ENCODE data around the gene PRIMA1.
A peak's percentile ranks its signal among the peaks of the same experiment; 100 is the strongest.

Gene PRIMA1

DNA sequence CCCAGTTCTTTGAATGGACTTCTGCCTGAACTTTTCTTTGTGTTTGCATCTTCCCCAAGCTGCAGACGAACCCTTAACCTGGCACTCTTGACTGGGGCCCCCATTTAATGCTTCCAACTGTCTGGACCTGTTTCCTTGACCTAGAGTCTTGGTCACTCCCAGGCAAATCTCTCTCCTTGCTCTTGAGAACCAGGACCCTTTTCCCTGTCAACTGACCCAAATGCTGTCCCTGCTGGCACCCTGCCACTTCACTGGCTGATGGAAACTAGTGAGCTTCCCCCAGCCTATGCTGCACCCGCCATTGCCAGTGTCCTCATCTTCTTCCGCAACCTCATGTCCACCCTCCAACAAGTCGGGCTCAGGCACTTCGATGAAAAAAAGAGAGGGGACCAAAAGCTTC is 79.5 kb downstream of the PRIMA1 start:
- no peak for DNase-seq

DNA sequence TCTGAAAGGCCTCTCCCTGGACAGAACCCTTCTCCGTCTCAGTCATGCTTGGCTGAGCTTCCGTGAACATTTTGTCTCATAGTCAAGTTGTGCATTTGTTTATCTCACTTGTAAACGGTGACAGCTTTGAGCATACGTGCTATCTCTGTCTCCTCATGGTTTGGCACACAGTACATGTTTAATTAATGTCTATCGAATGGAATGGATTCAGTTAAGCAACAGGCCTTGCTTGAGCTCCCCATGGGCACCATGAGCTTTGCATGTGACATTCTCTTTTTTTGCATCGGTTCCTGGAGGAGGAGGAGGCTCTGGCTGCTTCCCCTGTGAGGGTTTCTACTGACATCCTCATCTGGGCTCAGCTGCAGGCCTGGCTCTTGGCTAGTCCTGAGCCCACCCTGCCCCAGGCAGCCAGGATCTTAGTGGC is 80.0 kb downstream of the PRIMA1 start:
- no peak for DNase-seq

DNA sequence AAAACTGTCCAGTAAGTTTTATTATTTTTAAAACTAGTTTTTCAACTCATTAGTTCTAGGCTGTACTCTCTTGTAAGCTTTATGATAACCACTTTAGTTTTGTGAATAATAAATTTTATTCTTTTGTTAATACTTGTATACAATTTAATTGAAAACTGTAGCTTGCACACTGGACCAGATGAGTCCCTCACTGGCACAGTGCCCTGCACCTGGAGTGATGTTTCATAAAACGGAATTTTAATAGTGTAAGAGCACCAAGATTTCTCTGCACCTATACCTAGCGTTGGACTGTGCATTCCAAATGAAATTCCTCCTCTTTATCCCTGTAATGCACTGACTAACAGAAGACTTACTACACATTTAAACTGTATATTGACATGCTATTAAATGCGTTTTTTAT is 80.8 kb downstream of the PRIMA1 start:
- DNase-seq = no peak

DNA sequence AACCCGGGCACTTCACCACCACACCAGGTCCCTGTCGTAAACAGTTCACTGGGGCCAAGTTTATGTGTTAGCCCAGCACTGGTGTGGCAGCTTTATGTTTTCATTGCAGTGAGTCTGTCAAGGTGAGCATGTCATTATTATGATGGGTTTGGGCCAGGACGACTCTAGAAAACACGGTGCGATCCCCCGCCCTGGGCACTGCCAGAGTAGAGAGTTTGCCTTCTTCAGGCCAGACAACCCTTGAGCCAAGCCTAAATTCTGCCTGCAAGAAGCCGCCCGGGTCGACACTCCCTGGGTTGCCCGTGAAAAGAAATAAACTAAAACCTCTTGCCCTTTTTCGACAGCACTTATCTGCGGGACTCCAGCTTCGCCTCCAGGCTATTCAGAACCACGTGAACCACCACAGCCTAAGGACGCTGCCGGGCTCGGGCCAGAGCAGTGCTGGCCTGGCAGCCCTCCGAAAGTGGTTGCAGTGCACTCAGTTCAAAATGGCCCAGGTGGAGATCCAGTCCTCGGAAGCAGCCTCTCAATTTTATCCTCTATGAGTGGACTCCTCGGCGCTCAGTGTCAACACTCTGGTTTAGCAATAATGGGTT is 81.8 kb downstream of the PRIMA1 start:
- no peak for DNase-seq

DNA sequence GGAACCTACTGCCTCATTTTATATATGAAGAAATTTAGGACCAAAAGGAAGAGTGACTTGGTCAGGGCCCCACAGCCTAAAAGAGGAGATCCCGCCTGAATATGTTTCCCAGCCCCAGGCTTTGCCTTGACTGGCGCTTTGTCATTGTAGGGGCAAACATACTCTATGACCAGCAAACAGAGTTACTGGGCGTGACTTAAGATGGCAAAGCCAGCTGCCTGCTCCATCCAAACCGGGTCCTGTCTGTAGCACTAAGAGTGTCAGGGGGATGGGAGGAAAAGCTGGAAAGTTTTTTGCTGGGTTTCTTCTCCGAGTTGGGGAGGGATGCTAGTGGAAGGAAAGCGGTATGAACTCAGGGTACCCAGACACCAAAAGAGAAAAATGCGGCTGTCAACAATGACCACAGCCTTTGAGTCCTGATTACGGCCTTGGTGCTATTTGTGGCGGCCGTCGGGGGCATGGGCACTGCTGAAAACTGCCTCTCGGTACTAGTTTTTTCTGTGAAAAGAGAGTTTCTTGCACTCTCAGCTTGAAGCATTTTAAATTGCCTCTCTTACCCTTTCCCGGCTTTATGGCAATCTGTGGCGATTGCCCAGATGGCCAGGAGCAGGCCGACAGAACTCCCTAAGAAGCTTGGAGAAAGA is 82.7 kb downstream of the PRIMA1 start:
- DNase-seq = no peak

DNA sequence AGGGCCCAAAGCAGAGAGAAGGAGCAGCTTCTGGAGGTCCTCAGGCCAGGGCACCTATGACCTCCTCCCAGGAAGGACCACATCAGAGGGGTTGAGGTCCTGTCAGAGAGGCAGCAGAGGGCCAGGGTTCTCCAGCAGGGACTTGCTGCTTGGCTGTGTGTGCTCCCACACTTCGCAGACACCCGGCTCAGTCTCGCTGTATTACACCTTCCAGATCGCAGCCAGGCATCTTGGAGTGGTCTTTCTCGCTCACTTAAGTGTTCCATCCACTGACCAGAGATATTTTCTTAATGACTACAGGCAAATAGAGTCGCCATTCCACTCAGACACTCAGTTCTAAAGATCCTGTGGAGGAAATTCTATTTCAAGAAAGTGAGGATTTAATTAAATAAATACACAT is 84.3 kb downstream of the PRIMA1 start:
- no peak for DNase-seq

DNA sequence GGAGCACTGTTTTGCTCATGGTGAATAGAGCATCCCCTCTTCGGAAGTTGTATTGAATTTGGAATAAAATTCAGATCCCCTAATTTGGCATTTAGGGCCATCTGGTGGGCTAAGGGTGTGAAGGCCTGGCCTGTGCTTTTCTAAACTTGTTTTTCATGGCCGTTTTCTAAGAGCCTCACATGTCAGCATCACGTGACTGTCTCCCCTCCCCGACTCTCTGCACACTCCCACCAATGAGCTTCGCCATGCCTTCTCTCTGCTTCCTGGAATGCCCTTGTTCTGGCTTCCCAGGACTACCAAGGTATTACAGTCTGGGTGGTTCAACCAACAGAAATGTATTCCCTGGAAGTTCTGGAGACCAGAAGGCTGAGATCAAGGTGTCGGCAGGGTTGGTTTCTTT is 85.3 kb downstream of the PRIMA1 start:
- no peak for DNase-seq

DNA sequence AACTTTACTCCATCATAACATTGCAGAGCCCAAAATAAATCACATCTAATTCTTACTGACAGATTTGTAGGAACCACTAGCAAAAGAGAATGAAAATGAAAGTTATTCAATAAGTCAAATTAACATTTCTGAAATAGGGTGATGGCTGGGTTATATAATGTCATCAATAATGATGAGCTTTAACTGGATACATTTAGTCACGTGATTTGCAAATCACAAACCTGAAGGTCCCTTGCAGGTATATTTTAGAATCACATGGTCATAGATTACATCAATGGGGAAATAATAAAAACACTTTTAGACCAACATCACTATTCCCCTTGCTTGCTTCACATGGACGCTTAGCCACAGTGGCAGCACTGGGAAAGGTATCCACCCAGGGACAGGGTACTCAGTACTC is 86.7 kb downstream of the PRIMA1 start:
- DNase-seq = no peak

DNA sequence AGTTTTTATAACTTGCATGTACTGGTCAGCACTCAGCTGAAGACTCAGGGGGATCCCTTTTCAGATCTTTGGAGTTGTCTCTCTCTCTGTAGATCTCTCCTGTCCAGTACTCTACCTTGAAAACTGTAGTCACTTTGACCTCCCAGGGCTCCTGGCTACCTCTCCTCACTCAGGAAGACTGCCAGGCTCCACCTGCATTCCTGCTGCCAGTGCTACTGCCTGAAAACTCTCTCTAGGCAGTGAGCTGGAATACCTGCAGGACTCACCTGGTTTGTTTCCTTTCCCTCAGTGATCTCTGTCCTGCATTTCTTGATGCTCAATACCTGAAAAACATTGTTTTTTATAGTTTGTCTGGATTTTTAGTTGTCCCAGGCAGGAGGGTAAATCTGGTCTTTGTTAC is 87.4 kb downstream of the PRIMA1 start:
- no peak for DNase-seq

DNA sequence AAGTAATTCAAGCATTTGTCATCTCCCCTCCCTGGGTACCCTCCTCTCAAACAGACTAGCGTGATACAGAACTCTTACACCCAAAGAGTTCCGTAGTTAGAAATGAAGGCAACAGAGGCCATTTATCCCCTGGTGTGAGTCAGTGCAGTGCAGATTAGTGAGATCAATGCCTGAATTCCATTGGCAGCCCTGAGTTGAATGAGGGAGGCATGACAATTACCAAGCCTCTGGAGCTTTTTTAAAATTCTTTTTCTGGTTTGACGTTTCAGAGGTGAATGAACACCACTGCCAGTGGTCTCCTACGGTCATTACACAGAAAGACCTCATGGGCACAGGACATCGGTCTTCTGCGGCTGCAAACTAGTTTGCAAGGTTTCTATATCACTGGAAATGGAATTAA is 94.4 kb downstream of the PRIMA1 start:
- no peak for DNase-seq

DNA sequence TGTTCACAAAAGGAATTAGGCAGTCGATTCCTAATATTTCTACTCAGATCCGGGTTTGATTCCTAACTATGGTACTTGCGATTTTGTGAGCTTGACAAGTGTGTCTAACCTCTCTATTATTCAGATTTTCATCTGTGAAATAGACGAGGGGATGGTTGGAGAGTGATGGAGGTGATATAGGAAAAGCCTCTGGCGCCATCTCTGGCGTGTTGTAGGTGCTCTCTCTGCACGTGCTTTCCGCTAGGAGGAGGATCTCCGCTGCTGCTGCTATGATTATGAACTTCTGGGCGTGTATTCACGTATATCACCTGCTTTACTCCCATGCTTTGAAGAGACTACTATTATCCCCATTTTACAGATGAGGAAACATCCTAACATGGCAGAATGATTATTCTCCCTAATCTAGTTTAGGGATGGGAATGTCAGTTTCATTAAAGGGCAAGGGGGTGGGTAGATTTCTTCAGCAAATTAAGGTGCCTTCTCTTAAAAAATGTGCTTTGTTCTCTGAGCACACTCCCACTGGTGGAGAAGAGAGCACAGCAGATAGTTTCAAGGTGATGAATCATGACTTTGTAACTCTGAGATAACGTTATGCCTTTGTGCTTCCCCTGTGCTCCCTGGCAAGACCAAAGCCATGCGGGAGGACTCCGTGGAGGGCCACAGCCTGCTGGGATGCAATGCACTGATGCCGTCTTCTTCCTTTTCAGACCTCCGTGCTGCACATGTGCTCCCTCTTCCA is 97.1 kb downstream of the PRIMA1 start:
- no peak for DNase-seq

DNA sequence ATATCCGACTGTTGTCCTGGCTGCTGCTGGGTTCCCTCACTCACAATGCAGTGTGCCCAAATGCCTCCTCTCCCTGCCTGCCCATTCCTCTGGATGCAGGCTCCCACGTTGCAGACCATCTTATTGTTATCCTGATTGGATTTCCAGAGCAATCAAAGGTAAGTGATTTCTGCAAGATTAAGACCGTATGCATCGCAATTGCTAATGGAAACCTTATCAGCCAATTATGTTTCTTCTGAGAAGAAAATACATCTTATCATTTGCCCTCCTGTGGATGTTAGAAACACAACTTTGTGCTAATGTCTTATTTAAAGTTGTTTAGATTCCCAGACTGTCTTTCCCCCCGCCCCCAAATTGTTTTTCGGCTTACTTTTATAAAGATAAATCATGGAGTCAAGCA is 98.1 kb downstream of the PRIMA1 start:
- DNase-seq = no peak

DNA sequence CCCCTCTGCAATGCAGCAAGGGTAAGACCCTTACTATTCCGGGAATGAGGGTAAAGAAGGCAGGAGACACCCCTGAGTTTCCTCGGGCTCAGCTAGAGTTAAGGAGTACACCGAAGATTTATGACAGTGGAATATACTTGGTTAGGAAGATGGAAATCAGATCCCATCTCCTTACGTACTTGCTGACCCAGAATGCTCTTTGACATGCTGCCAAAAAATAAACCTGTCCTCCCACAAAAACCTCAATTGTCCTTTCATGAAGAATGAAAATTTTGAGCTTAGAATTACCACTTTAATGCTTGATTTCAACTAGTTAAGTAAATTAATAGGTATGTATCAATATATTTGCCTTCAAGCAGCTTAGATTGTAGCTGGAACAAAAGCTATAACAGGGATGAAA is 99.5 kb downstream of the PRIMA1 start:
- no peak for DNase-seq

DNA sequence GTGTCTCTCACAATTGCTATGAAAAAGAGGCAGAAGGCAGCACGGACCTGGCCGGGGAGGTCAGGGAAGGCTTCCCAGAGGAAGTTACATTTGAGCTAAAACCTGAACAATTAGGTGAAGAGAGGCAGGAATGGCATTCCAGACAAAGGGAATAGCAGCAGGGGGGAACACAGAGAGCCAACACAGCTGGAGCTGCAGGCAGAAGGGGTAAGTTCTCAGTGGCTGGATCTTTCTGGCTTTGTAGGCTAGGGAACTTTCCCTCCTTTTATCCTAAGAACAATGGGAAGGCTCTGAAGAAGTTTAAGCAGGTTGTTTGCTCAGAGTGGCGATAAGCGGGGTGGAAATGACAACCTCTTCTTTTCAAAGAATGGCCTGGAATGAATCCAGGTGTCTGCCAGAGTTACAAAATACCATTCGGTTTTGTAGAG is 100.0 kb downstream of the PRIMA1 start:
- DNase-seq = no peak

DNA sequence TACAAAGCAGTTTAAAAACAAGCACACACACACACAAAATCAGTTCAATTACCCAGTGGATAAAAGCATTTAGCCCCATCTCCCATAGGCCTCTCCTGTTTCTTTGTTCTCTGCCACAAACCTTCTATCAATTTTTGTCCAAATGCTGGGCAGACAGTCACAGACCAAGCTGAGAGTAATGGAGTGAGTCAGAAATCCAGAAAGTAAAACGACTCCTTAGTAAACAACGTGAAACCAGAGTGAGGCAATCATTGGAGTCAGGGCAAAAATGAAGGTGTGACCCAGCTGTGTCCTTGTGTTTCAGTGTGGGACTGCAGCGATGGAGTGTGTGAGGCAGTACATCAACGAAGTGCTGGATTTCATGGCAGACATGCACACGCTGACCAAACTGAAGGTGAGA is 102.0 kb downstream of the PRIMA1 start:
- DNase-seq = no peak

DNA sequence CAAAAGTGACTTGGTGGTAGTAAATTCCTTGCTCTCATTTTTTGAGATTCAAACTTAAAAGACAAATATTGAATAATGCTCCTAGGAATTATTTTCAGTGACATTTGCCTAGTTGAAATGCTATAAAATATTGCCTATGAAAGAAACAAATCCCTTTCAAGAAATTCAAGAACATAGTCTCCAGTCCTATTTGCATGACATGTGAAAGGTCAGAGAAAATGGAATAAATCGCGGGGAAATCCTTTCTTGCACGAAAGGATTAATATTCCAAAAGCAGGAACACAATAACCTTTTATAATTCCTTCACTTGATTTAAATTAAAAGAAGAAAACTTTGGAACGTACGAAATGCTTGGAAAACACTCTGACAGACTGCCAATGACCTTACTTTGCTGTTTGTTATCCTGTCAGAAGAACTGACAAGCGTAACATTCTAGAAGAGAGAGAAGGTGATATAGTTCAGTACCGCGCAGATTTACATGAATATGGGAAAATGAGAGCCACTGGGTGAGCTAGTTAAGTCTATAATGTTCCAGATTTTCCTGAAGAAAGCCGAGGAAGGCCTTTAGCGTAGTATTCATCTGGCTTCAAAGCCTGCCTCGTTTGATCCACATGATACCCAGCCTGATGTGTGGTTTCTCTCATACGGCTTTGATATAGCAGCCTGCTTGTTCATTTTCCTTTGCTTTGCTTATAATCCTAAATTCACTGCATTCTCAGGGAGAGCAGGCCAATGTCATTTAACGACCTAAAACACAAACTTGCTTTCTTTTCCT is 103.0 kb downstream of the PRIMA1 start:
- DNase-seq = no peak

DNA sequence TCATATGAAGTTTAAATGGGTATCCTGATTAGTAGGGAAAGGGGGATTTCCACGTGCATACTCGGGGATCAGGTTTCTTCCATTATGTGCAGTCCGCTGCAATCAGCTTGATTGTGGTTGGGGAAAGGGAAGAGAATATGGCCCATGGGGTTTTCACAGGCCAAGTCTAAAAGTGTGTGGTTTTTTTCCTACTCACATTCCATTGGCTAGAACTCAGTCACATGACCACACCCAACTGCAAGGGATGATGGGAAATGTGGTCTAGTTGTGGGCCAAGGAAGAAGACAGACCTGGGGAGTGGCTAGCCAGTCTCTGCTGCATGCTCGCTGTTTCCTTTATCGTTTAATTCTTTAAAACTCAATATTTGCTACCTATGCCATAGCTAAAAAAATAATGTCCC is 105.1 kb downstream of the PRIMA1 start:
- DNase-seq = no peak

DNA sequence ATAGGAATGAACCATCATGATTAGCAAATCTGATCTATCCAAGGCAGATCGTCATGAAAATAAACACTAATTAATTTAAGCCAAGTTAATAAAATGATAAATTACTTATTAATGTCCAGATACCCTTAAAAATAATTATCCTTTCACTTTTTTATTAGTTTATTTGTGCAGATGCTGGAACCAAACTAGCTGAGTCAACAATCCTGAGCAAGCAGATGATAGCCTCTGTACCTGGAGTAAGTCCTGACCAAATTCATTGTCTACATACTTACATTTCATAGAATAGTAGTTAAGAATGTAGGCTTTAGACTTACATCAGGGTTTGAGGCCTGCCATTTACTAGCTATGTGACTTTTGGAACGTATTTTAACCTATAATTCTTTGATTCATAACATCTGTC is 105.8 kb downstream of the PRIMA1 start:
- DNase-seq = no peak

DNA sequence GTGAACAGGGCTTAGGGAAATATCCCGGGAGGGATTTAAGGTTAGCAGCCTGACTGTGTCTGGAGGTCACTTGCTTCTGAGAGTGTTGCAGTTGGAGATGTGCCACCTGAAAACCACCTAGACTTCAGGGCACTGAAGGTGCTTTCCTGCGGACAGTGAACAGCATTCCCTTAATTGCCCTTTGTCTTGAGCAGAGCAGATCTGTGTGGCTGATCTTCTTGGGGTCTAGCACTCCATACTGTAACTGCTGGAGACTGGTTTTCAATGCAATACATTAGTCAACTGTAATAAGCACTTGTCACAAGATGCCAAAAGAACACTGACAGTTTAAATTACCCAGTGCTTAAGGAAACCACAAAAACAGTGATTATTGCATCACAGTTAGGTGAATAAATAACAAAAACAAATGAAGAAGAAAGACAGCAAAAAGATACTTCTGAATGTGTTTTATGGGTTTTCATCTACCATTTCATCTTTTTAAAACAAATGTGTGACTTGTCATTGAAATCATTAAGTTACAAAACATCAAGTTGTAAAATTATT is 111.8 kb downstream of the PRIMA1 start:
- DNase-seq = peak; percentile 22

DNA sequence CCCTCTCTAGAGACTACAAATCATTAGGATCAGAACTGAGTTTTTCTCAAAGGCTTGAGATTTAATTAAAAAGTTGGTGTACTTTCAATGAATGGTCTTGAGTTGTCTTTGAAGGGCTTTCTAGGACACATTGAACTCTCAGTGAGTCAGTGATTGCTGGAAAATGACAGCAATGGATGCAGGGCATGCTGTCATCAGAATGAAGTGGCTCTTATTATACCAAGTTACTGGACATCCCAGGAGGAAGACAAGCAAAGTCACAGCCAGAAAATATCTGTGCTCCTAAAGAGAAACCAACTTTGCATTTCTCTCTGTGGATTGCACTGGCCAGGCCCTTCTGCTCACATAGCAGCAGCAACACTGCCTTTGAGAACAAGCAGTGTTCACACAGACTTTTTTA is 112.6 kb downstream of the PRIMA1 start:
- no peak for DNase-seq

DNA sequence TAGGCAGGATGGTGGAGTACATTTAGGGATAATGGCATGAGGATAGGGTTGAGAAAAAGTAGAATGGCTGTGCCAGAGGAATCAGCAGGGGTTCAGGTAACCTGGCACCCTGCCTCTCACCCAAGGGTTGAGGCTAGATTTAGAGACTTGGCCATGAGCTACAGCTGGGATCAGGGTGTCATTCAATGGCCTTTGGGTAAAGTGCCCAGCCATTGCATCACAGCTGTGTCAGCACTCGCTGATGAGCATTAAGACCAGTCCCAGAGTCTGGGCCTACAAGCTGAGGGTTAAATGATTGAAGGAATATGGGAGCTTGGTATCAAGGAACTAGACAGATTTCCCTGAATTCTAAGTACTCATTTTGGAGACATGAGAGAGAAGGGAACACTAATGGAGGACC is 113.9 kb downstream of the PRIMA1 start:
- no peak for DNase-seq

DNA sequence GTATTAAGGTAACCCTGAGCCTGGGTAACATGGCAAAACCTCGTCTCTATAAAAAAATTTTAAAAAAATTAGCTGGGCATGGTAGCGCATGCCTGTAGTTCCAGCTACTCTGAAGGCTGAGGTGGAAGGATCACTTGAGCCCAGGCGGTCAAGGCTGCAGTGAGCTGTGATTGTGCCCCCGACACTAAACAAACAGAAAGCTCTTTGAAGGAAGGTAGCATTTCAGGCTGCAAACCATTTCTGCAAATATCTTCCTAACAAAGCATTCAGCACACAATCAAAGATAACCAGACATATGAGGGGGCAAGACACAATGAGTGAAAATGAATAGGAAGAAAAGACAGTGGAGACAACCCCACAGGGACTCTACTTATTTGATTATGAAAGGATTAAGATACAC is 118.7 kb downstream of the PRIMA1 start:
- no peak for DNase-seq

All from NCI-H1417 treated with DMSO at 0.1 percent for 48 hours (cell line).